Measurements from ENCODE around the gene TRAPPC12. TPM values are rescaled to one million over a fixed set of nuclear protein-coding genes. Genes with fewer than 3 reads are reported as not detected.
A peak's percentile ranks its signal among the peaks of the same experiment; 100 is the strongest.
"Not testable (repeated sequence)": the region's sequence is repeated elsewhere in the genome, so short reads cannot be mapped to it uniquely, and the experiment has no call there.

Gene TRAPPC12
- total RNA-seq, 1 donor from 2014 or later: 173 TPM

DNA sequence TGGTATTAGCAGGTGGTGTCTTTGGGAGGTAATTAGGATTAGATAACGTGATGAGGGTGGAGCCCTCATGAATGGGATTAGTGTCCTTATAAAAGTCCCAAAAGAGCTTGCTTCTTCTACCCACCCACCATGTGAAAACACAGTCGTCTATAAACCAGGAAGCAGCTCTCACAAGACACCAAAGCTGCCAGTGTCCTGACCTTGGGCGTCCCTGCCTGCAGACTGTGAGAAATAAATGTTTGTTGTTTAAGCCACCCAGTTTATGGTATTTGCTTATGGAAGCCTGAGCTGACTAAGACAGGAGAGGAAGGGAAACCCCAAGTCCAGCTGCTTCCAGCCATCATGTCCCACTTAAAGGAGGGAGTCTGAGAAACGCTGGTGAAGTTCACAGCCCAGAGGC lies 126.3 kb downstream of the TRAPPC12 start:
- DNase-seq (ENCODE audit: low spot score): no peak

DNA sequence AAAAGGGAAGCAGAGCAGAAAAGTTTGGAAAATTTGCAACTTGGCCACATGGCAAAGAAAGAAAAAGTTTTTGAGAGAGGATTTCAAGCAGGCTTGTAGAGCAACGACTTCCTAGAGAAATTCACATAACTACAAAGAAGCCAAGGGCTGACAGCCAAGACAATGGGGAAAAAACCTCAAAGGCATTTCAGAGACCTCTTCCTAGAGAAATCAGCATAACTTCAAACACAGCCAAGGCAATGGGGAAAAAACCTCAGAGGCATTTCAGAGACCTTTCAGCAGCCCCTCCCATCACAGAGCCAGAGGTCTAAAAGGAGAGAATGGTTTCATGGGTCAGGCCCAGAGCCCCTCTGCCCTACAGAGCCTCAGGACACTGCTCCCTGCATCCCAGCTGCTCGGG lies 132.6 kb downstream of the TRAPPC12 start:
- no peak for DNase-seq (ENCODE audit: low spot score)

DNA sequence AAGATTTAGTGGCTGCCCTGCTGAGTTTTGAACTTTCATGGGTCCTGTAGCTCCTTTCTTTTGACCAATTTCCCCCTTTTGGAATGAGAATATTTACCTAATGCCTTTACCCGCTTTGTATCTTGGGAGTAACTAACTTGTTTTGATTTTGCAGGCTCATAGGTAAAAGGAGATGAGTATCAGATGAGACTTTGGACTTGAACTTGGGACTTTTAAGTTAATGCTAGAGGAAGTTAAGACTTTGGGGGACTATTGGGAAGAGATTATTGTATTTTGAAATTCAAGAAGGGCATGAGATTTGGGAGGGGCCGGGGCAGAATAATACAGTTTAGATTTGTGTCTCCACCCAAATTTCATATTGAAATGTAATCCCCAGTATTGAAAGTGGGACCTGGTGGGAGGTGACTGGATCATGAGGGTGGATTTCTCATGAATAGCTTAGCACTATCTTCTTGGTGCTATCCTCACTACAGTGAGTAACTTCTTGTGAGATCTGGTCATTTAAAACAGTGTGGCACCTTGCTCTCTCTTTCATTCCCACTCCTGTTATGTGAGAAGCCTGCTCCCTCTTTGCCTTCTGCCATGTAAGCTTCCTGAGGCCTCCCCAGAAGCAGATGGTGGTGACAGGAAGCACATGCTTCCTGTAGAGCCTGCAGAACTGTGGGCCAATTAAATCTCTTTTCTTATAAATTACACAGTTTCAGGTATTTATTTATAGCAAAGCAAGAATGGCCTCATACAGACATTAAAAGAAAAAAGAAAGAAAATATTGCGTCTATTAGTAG lies 133.7 kb downstream of the TRAPPC12 start:
- no peak for DNase-seq (ENCODE audit: low spot score)

DNA sequence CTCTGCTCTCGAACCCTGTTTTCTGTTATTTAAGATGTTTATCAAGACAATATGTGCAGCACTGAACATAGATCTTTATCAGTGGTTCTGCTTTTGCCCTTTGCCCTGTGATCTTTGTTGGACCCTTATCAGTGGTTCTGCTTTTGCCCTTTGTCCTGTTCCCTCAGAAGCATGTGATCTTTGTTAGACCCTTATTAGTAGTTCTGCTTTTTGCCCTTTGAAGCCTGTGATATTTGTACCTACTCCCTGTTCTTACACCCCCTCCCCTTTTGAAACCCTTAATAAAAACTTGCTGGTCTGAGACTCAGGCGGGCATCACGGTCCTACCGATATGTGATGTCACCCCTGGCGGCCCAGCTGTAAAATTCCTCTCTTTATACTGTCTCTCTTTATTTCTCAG lies 135.9 kb downstream of the TRAPPC12 start:
- not testable (repeated sequence) for DNase-seq (ENCODE audit: low spot score)

DNA sequence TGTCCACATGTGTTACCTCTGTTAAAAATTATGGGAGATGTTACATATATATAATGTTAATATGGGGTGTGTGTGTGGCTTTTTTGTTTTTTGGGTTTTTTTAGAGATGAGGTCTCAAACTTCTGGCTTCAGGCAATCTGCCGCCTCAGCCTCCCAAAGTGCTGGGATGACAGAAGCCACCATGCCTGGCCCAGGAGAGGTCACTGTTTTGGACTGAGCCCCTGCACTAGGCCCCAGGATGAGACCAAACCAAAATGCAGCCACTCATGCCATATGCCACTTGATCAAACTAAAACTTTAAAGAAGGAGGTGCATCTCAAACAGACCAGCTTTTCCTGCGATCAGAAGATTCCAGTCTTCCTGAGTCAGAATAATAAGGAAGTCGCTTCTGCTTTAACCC lies 137.3 kb downstream of the TRAPPC12 start:
- no peak for DNase-seq (ENCODE audit: low spot score)

DNA sequence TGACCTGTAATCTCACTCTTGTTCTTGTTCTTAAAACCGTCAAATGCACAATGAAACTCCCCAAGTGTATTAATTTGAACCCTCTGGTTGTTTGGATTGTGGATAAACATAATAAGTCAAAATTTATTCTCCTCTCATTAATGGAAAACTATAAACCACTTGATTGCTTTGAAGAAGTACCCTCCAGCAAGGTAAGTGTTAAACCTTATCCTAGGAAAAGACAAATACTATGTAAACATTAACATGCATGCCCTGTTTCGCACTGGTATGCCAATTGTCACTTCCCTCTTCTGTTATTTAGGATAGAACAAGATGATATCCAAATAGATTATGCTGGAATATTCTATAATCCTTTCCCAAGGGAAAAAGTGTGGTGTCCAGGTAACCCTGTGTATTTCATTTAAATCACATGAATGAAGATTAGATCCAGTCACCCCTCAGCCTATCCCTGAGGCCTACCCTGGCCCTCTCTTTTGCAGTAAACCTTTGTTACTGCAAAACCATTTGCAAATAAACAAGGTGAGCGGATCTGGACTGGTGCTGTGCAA lies 138.5 kb downstream of the TRAPPC12 start:
- DNase-seq (ENCODE audit: low spot score): no peak

DNA sequence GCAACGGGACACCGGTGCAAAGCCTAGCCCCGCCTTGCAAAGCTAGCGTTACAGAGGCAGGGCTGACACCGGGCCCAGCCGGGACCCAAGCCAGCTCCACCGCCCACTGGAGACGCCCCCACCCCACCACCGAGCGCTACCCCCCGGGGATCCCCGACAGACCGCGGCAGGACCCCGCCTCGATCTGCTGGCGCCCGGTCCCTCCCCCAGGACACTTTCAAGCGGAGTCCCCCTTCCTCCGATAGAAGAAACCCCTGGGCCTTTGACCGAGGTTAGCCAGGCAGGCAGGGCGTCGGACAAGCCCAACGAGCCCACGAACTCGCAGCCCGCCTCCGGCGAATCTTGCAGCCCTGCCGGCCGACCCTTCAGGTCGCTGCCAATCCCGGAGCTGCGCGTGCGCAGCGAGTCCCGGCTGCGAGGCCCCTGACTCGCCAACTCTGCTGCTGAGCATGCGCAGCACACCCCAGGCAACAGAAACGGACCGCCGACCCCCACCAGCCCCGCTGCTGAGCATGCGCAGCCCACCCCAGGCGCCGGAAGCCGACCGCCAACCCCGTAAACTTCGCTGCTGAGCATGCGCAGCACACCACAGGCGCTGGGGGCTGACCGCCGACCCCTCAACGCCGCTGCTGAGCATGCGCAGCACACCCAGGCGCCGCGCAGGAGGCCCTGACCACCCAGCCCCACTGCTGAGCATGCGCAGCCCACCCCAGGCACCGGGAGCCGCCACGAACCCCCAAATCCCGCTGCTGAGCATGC lies 139.2 kb downstream of the TRAPPC12 start:
- DNase-seq (ENCODE audit: low spot score): peak; percentile 98

DNA sequence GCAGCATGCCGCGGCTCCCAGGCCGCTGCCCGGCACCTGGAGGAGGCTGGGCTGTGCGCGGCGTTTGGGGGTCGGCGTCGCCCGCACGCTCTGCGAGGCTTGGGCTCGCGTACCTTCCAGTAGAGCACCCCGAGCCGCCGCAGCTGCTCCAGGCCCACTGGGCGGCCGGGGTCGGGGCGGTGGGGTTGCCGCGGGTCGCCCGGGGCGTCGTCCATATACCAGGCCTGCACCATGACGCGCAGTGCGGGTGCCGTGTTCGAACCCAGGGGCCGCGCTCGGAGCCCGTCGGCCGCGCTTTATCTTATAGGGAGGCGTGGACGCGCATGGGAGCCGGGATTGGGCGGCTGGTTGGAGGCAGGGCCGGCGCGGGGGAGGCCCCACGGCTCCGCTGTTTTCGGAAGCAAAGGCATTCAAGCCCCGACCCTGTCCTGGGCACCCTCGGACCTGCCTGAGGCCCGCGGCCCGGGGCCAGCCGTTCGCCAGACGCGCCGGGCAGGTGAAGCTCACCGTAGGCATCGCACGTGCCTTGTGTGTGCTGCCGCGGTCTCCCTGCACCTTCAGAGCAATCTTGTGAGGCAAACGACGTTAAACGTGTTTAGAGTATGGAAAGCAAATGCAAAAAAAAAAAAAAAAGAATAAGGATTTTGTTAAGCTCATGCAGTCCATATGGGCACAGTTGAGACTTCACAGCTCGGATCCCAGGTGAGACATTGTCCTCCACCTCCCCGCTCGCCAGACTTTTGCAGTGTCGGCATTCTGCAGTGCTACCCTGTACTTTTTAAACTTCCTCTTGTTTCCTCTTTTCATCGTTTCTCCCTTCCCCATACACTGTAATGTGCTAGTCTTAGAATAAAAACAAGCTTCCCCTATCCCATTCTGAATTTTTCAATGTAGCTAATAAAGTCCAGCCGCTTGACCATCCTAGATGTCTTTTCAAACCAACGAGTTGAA lies 140.0 kb downstream of the TRAPPC12 start, which contains the start of gene ADI1:
TSS of gene ADI1 (minus strand) at position 277 of the 951 bp plus-strand sequence. CDS start at position 233, 44 bp downstream.
- DNase-seq (ENCODE audit: low spot score): peak; percentile 86

- no peak for DNase-seq (ENCODE audit: low spot score)
Measured at GRCh38 chr2:3520591-3520990, 141.1 kb downstream of the TRAPPC12 start.

- peak; percentile 68 for DNase-seq (ENCODE audit: low spot score)
Measured at GRCh38 chr2:3522961-3523421, 143.5 kb downstream of the TRAPPC12 start.

DNA sequence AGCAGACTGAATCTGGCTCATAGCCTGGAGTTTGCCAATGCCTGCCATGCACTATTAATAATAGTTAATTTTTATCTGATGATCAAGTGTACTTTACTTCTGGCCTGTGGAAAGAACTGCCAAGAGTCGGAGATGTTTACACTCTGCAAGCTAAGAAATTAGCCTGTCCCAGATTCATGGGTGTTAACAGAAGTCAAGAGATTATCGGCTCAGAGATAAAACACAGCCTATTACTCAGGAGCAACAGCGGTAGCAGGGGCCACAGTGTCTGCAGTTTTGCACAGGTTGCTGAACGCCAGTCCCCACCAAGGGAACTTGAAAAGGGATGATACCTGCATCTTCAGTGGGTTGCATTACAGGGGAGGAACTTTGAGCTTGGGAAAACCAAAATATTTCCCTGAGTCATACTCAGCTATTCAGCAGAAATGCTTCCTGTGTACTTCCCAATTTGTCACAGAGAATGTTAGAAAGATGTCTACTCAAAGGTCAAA lies 144.1 kb downstream of the TRAPPC12 start:
- DNase-seq (ENCODE audit: low spot score): no peak

DNA sequence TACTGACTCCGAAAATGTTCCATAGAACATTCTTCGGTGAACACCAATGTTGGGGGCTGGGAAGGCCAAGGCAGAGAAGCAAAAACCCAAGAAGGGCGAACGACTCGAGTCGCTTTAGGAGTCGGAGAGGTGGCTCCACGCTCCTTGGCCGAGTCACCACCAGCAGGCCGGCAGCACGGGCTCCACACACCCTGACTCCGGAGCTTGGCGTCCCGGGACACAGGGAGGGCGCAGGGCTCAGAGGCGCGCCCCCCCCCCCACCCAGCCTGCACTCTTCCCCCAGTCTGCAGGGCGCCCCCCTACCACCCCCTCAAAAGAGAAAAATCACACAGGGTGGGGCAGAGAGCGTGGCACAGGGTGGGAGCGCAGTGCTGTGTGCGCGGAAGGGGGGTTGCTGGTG lies 147.4 kb downstream of the TRAPPC12 start:
- no peak for DNase-seq (ENCODE audit: low spot score)

GRCh38 chr2:3527886-3528785 lies 148.6 kb downstream of the TRAPPC12 start:
- DNase-seq (ENCODE audit: low spot score): no peak

Other genes with a start within 250 kb of the TRAPPC12 start
- 38.1 TPM for gene EIPR1, start 1.9 kb upstream of the TRAPPC12 start, total RNA-seq
- 42.0 TPM for gene ADI1, start 139.8 kb downstream of the TRAPPC12 start, total RNA-seq
- 18.3 TPM for gene RNASEH1, start 178.6 kb downstream of the TRAPPC12 start, total RNA-seq
- gene RPS7, start 195.6 kb downstream of the TRAPPC12 start, total RNA-seq: 1,218 TPM
- gene COLEC11, start 215.4 kb downstream of the TRAPPC12 start, total RNA-seq: 2.4 TPM